GM18505 (cell line): Measurements from ENCODE around the gene MTCL1.

Source experiments
- ATAC-seq: cut with Tn5 transposase; IDR thresholded peaks from one replicate; pipeline ENCODE4 v1.9.1; 2021; ENCODE audit not compliant: unreplicated experiment
- POLR2A ChIP-seq: IDR thresholded peaks from 4 replicates; pipeline ENCODE4 v1.6.1; 2011; ENCODE audit warnings: borderline replicate concordance; ENCODE audit not compliant: insufficient read depth, insufficient read length; ENCODE audit errors: extremely low read depth

Gene MTCL1

GRCh38 chr18:8669571-8669970, 35.8 kb upstream of the MTCL1 start:
- TF ChIP-seq POLR2A, result no peak
- ATAC-seq, result no peak

- TF ChIP-seq POLR2A, result no peak
- ATAC-seq, result no peak
Observed at GRCh38 chr18:8673256-8674209, 31.8 kb upstream of the MTCL1 start.

GRCh38 chr18:8675057-8675456, 30.3 kb upstream of the MTCL1 start:
- no peak for ATAC-seq
- TF ChIP-seq POLR2A, result no peak

- TF ChIP-seq POLR2A, result no peak
Observed at GRCh38 chr18:8681196-8681595, 24.2 kb upstream of the MTCL1 start.

GRCh38 chr18:8684577-8684976, 20.8 kb upstream of the MTCL1 start:
- TF ChIP-seq POLR2A, result no peak
- ATAC-seq, result no peak

More at GRCh38 chr18:8681196-8681595, 24.2 kb upstream of the MTCL1 start:
- no peak for ATAC-seq

- no peak for ATAC-seq
- TF ChIP-seq POLR2A, result no peak
Observed at GRCh38 chr18:8685141-8685913, 20.0 kb upstream of the MTCL1 start.

- no peak for ATAC-seq
- TF ChIP-seq POLR2A, result no peak
Observed at GRCh38 chr18:8685914-8686216, 19.5 kb upstream of the MTCL1 start.

- ATAC-seq, result no peak
- no peak for TF ChIP-seq POLR2A
Observed at GRCh38 chr18:8686611-8687010, 18.7 kb upstream of the MTCL1 start.

GRCh38 chr18:8688216-8688800, 17.0 kb upstream of the MTCL1 start:
- TF ChIP-seq POLR2A, result no peak
- no peak for ATAC-seq

- no peak for TF ChIP-seq POLR2A
- ATAC-seq, result no peak
Observed at GRCh38 chr18:8688816-8689215, 16.5 kb upstream of the MTCL1 start.

- no peak for TF ChIP-seq POLR2A
- no peak for ATAC-seq
Observed at GRCh38 chr18:8689517-8689916, 15.8 kb upstream of the MTCL1 start.

GRCh38 chr18:8694891-8695290, 10.5 kb upstream of the MTCL1 start:
- no peak for TF ChIP-seq POLR2A
- ATAC-seq, result no peak

GRCh38 chr18:8695932-8696517, 9.3 kb upstream of the MTCL1 start:
- peak; percentile 61 for ATAC-seq
- no peak for TF ChIP-seq POLR2A
